ENCODE measurements around the gene PRODH2.

The PRODH2 gene

GRCh38 chr19:35755550-35756376 lies 56.9 kb downstream of the PRODH2 start:
- DNase-seq, result no peak

- DNase-seq, result no peak
Observed at GRCh38 chr19:35755131-35755549, 57.5 kb downstream of the PRODH2 start.

- DNase-seq, result no peak
Observed at GRCh38 chr19:35754370-35755130, 58.1 kb downstream of the PRODH2 start.

- DNase-seq, result no peak
Observed at GRCh38 chr19:35753634-35754369, 58.8 kb downstream of the PRODH2 start.

- DNase-seq, result no peak
Observed at GRCh38 chr19:35752746-35753350, 59.8 kb downstream of the PRODH2 start.

- no peak for DNase-seq
Observed at GRCh38 chr19:35751839-35752745, 60.6 kb downstream of the PRODH2 start.

- DNase-seq, result no peak
Observed at GRCh38 chr19:35750167-35750566, 62.5 kb downstream of the PRODH2 start.

Data from inflammatory macrophage treated with lipopolysaccharide for 4 hours (primary cell).